K562 (cell line): ENCODE data around the gene DLX6. TPM values are rescaled to one million over a fixed set of nuclear protein-coding genes. Genes with fewer than 3 reads are reported as not detected.

ENCODE experiments used
- BCOR ChIP-seq: fragments of 450-650 bp; IDR thresholded peaks from 2 replicates; pipeline ENCODE4 v1.6.1; 2016
- MCM2 ChIP-seq: fragments of 450-650 bp; IDR thresholded peaks from 2 replicates; pipeline ENCODE4 v1.6.1; 2017; ENCODE audit warnings: low read depth, mild to moderate bottlenecking
- SIX5 ChIP-seq, 2 experiments: IDR thresholded peaks; 2 replicates each; pipeline ENCODE4 v1.6.1; 2011; ENCODE audit warnings: low read length in 2 of 2, borderline replicate concordance in 1 of 2, low read depth in 1 of 2, mild to moderate bottlenecking in 1 of 2, moderate library complexity in 1 of 2; ENCODE audit not compliant: insufficient read depth in 1 of 2
- SRSF1 ChIP-seq: fragments of 200-400 bp; formaldehyde crosslinking; IDR thresholded peaks from 2 replicates; pipeline ENCODE4 v1.6.1; 2017; ENCODE audit warnings: mild to moderate bottlenecking, low read depth, low read length, moderate library complexity
- TAF1 ChIP-seq: IDR thresholded peaks from 2 replicates; pipeline ENCODE4 v1.6.1; 2011; ENCODE audit warnings: mild to moderate bottlenecking, low read length, moderate library complexity; ENCODE audit not compliant: insufficient read depth, control insufficient read depth, severe bottlenecking; ENCODE audit errors: extremely low read depth
- TGIF2 ChIP-seq: sonication (generic); formaldehyde crosslinking; IDR thresholded peaks from 2 replicates; pipeline ENCODE4 v1.8.1; 2022; ENCODE audit warnings: mild to moderate bottlenecking, missing genetic modification reagents, moderate library complexity
- ZNF668 ChIP-seq: fragments of 250-450 bp; sonication (Bioruptor Pico); IDR thresholded peaks from 2 replicates; pipeline ENCODE4 v1.8.0; 2022; ENCODE audit warnings: mild to moderate bottlenecking, inconsistent platforms
- ZSCAN29 ChIP-seq: fragments of 450-650 bp; IDR thresholded peaks from 2 replicates; pipeline ENCODE4 v1.6.1; 2017
- polyA plus RNA-seq, 8 experiments: library from polyadenylated mRNA; depleted of rRNA in 4 of 8; stranded (reverse) in 5 of 8; unstranded in 3 of 8; fragments of >200 nt; fragmentation: Nextera tagmentation in 2 of 8; fragmentation: Illumina TruSeq in 1 of 8; extraction: Ambion mirVana in 2 of 8; extraction: Trizol in 1 of 8; gene quantifications; 2 replicates each; pipeline versions ENCODE4 v1.2.1 to v1.2.3, GENCODE V29; 2011 to 2014; ENCODE audit warnings: inconsistent platforms in 1 of 8, missing spikeins in 1 of 8
- total RNA-seq, 7 experiments: library from RNA; depleted of rRNA in 6 of 7; stranded (reverse); fragments of >200 nt in 6 of 7; fragmentation: Illumina TruSeq in 2 of 7; extraction: Trizol in 2 of 7; gene quantifications; 2 replicates each; pipeline versions ENCODE4 v1.2.1 to v1.2.3, GENCODE V29; 2011 to 2021; ENCODE audit warnings: low replicate concordance in 1 of 7
- TF ChIP-seq, protein P1 (sequence below): fragments of 450-650 bp; IDR thresholded peaks from 2 replicates; pipeline ENCODE4 v1.7.1; 2018; ENCODE audit warnings: mild to moderate bottlenecking, low read depth; ENCODE audit not compliant: partially characterized antibody
- TF ChIP-seq, protein P2 (sequence below): IDR thresholded peaks from 3 replicates; pipeline ENCODE4 v1.6.1; 2011; ENCODE audit warnings: borderline replicate concordance, mild to moderate bottlenecking, moderate library complexity; ENCODE audit not compliant: insufficient read length; ENCODE audit errors: extremely low read depth
- TF ChIP-seq, protein P3 (sequence below), 3 experiments: fragments of 200-800 bp in 1 of 3; sonication (Bioruptor generic) in 1 of 3; sonication (generic) in 1 of 3; formaldehyde crosslinking in 1 of 3; IDR thresholded peaks; 2 replicates each; pipeline versions ENCODE4 v1.6.1 to v1.8.0; 2016 to 2022; ENCODE audit warnings: mild to moderate bottlenecking in 2 of 3, missing compliant biosample characterization in 2 of 3, missing genetic modification characterization in 2 of 3, missing genetic modification reagents in 1 of 3
- TF ChIP-seq, protein P4 (sequence below): fragments of 250-450 bp; sonication (Bioruptor Pico); IDR thresholded peaks from 2 replicates; pipeline ENCODE4 v1.4.0; 2020; ENCODE audit warnings: mild to moderate bottlenecking

The DLX6 gene
- total and polyA plus RNA-seq, 9 of the 15 experiments (the other 6 are each of a cell fraction or from before 2014, with no cell fraction given): not detected

DNA sequence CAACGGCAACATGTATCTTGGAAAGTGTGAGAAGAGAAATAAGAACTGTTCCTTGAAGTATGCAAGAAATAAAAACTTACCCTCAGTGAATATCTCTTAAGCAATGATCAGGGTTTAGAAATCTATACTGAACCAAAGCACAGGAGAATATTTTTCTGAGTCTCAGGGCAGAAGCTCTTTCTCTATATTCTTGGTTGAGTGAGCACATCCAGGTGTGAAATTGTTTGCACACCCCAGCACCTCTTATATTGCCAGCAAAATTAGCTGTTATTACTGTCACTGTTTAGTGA lies 8.4 kb downstream of the DLX6 start (continued):
- TF ChIP-seq, protein P1, sequence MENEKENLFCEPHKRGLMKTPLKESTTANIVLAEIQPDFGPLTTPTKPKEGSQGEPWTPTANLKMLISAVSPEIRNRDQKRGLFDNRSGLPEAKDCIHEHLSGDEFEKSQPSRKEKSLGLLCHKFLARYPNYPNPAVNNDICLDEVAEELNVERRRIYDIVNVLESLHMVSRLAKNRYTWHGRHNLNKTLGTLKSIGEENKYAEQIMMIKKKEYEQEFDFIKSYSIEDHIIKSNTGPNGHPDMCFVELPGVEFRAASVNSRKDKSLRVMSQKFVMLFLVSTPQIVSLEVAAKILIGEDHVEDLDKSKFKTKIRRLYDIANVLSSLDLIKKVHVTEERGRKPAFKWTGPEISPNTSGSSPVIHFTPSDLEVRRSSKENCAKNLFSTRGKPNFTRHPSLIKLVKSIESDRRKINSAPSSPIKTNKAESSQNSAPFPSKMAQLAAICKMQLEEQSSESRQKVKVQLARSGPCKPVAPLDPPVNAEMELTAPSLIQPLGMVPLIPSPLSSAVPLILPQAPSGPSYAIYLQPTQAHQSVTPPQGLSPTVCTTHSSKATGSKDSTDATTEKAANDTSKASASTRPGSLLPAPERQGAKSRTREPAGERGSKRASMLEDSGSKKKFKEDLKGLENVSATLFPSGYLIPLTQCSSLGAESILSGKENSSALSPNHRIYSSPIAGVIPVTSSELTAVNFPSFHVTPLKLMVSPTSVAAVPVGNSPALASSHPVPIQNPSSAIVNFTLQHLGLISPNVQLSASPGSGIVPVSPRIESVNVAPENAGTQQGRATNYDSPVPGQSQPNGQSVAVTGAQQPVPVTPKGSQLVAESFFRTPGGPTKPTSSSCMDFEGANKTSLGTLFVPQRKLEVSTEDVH: no peak
- TF ChIP-seq ZNF668 (CRISPR knock-in tag) (no peak), ZSCAN29 (no peak), BCOR (no peak), SRSF1 (no peak), TGIF2 (no peak), SIX5 (IDR thresholded peaks at IDR 0.05; ENCODE audit: borderline replicate concordance in 1 of 2, insufficient read depth in 1 of 2, low read depth in 1 of 2, low read length in 2 of 2) (no peak), MCM2 (no peak), TAF1 (no peak)
- TF ChIP-seq, protein P2, sequence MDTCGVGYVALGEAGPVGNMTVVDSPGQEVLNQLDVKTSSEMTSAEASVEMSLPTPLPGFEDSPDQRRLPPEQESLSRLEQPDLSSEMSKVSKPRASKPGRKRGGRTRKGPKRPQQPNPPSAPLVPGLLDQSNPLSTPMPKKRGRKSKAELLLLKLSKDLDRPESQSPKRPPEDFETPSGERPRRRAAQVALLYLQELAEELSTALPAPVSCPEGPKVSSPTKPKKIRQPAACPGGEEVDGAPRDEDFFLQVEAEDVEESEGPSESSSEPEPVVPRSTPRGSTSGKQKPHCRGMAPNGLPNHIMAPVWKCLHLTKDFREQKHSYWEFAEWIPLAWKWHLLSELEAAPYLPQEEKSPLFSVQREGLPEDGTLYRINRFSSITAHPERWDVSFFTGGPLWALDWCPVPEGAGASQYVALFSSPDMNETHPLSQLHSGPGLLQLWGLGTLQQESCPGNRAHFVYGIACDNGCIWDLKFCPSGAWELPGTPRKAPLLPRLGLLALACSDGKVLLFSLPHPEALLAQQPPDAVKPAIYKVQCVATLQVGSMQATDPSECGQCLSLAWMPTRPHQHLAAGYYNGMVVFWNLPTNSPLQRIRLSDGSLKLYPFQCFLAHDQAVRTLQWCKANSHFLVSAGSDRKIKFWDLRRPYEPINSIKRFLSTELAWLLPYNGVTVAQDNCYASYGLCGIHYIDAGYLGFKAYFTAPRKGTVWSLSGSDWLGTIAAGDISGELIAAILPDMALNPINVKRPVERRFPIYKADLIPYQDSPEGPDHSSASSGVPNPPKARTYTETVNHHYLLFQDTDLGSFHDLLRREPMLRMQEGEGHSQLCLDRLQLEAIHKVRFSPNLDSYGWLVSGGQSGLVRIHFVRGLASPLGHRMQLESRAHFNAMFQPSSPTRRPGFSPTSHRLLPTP: no peak
- TF ChIP-seq, protein P3, sequence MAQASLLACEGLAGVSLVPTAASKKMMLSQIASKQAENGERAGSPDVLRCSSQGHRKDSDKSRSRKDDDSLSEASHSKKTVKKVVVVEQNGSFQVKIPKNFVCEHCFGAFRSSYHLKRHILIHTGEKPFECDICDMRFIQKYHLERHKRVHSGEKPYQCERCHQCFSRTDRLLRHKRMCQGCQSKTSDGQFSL (CRISPR knock-in tag; IDR thresholded peaks at IDR 0.05): no peak
- TF ChIP-seq, protein P3 (tag; IDR thresholded peaks at IDR 0.05): no peak
- TF ChIP-seq, protein P4, sequence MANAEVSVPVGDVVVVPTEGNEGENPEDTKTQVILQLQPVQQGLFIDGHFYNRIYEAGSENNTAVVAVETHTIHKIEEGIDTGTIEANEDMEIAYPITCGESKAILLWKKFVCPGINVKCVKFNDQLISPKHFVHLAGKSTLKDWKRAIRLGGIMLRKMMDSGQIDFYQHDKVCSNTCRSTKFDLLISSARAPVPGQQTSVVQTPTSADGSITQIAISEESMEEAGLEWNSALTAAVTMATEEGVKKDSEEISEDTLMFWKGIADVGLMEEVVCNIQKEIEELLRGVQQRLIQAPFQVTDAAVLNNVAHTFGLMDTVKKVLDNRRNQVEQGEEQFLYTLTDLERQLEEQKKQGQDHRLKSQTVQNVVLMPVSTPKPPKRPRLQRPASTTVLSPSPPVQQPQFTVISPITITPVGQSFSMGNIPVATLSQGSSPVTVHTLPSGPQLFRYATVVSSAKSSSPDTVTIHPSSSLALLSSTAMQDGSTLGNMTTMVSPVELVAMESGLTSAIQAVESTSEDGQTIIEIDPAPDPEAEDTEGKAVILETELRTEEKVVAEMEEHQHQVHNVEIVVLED: no peak
